Esophagus muscularis mucosa (tissue), 4 donors: ENCODE measurements around the gene HDAC3. TPM values are rescaled to one million over a fixed set of nuclear protein-coding genes. Genes with fewer than 3 reads are reported as not detected.

Experiments
- DNase-seq: peaks from one replicate; pipeline ENCODE4 v3.0.0-alpha.2; 2017; ENCODE audit errors: extremely low spot score
- H3K27ac ChIP-seq, 4 donors: fragments of 200-600 bp; sonication (generic); replicated peaks in 1 of 4; 1 replicate in 3 of 4; 2 replicates in 1 of 4; pipeline ENCODE4 v1.5.1; 2016 to 2019; ENCODE audit warnings: mild to moderate bottlenecking in 1 of 4
- H3K27me3 ChIP-seq, 4 donors: fragments of 200-600 bp; sonication (generic); one replicate each; pipeline versions ENCODE4 v1.5.1 to v1.6.0; 2016 to 2019
- H3K36me3 ChIP-seq, 4 donors: fragments of 200-600 bp; sonication (generic); one replicate each; pipeline ENCODE4 v1.5.1; 2016 to 2019
- H3K4me1 ChIP-seq, 4 donors: fragments of 200-600 bp; sonication (generic); one replicate each; pipeline ENCODE4 v1.5.1; 2016 to 2019
- H3K4me3 ChIP-seq, 4 donors: fragments of 200-600 bp; sonication (generic); 1 replicate in 2 of 4; 2 replicates in 2 of 4; pipeline ENCODE4 v1.5.1; 2016 to 2019; ENCODE audit warnings: mild to moderate bottlenecking in 4 of 4, moderate library complexity in 1 of 4
- H3K9me3 ChIP-seq, 4 donors: fragments of 200-600 bp; sonication (generic); 1 replicate in 3 of 4; 2 replicates in 1 of 4; pipeline ENCODE4 v1.5.1; 2016 to 2019
- CTCF ChIP-seq, 3 experiments: fragments of 200-600 bp in 2 of 3; fragments of 450-650 bp in 1 of 3; sonication (generic) in 2 of 3; IDR thresholded peaks; one replicate each; pipeline ENCODE4 v1.5.1; 2017 to 2019; ENCODE audit warnings: antibody characterized with exemption in 3 of 3, mild to moderate bottlenecking in 2 of 3, moderate library complexity in 1 of 3
- EP300 ChIP-seq: sonication (generic); formaldehyde crosslinking; IDR thresholded peaks from one replicate; pipeline ENCODE4 v1.6.1; 2017; ENCODE audit warnings: antibody characterized with exemption
- POLR2A ChIP-seq: fragments of 450-650 bp; IDR thresholded peaks from one replicate; pipeline ENCODE4 v1.6.1; 2017; ENCODE audit warnings: antibody characterized with exemption, moderate library complexity, mild to moderate bottlenecking, low read depth
- POLR2AphosphoS5 ChIP-seq, 2 donors: sonication (generic); formaldehyde crosslinking; IDR thresholded peaks; one replicate each; pipeline ENCODE4 v1.6.1; 2017; ENCODE audit warnings: antibody characterized with exemption in 2 of 2
- WGBS: methylation state at CpG from one replicate; pipeline ENCODE4 v1.1.5; 2018; 5-methylcytosine and 5-hydroxymethylcytosine counted together
- intact Hi-C: fragments of 100-400 bp; cut with DNase I; formaldehyde crosslinking; loops from one replicate; pipeline ENCODE4 v1.15.1; 2023
- total RNA-seq, 4 donors: library from RNA; depleted of rRNA; stranded (reverse); fragments of >200 nt; gene quantifications; one replicate each; pipeline versions ENCODE4 v1.1.0 to v1.2.1, GENCODE V29; 2016

HDAC3 gene
- total RNA-seq, 4 donors from 2014 or later = 30.3 to 54.4 (median 44.3) TPM

- Histone ChIP-seq H3K9me3 (peaks cover 0 to 3% (median 0%) of the 10 kb centered on the region in 4 donors), H3K36me3 (peaks cover 0 to 18% (median 9%) of the 10 kb centered on the region in 4 donors), H3K27me3 (peaks cover 0 to 9% (median 0%) of the 10 kb centered on the region in 4 donors), H3K4me3 (no peak overlapping the region), H3K27ac (no peak overlapping the region), H3K4me1 (peaks cover 28 to 57% (median 39%) of the 10 kb centered on the region in 4 donors)
- TF ChIP-seq EP300 = no peak
- no peak for TF ChIP-seq POLR2A
- no peak for TF ChIP-seq CTCF (IDR thresholded peaks at IDR 0.05)
- TF ChIP-seq POLR2AphosphoS5 (IDR thresholded peaks at IDR 0.05) = no peak
- WGBS = 95% methylated on average over 3 of the region's 6 CpGs
- DNase-seq = peak; percentile 57
- intact Hi-C loops = no loop called here
Observed at GRCh38 chr5:141634720-141635119, 1.9 kb downstream of the HDAC3 start.

- Histone ChIP-seq H3K9me3 (peaks cover 0 to 3% (median 0%) of the 10 kb centered on the region in 4 donors), H3K4me3 (no peak overlapping the region), H3K36me3 (peaks cover 4 to 26% (median 16%) of the 10 kb centered on the region in 4 donors), H3K27ac (no peak overlapping the region), H3K4me1 (peaks cover 28 to 57% (median 39%) of the 10 kb centered on the region in 4 donors), H3K27me3 (peaks cover 0 to 9% (median 0%) of the 10 kb centered on the region in 4 donors)
- DNase-seq = peak; percentile 21
- TF ChIP-seq POLR2A (no peak), CTCF (IDR thresholded peaks at IDR 0.05) (no peak), POLR2AphosphoS5 (IDR thresholded peaks at IDR 0.05) (no peak), EP300 (no peak)
- intact Hi-C loops = no loop called here
- whole genome bisulfite sequencing = 77% methylated on average over 5 of the region's 5 CpGs
Observed at GRCh38 chr5:141633871-141634561, 2.6 kb downstream of the HDAC3 start.

- DNase-seq = no peak
- intact Hi-C loops = no loop called here
- 82% methylated on average over 2 of the region's 2 CpGs for WGBS
- TF ChIP-seq POLR2A (no peak), EP300 (no peak), POLR2AphosphoS5 (IDR thresholded peaks at IDR 0.05) (no peak), CTCF (IDR thresholded peaks at IDR 0.05) (no peak)
- peaks cover 0 to 1% (median 0%) of the 10 kb centered on the region in 4 donors for H3K27me3 ChIP-seq
- peaks cover 16 to 39% (median 30%) of the 10 kb centered on the region in 4 donors for H3K36me3 ChIP-seq
- H3K27ac ChIP-seq = no peak overlapping the region
- H3K4me3 ChIP-seq = no peak overlapping the region
- H3K9me3 ChIP-seq = peaks cover 0 to 3% (median 0%) of the 10 kb centered on the region in 4 donors
- H3K4me1 ChIP-seq = peaks cover 21 to 50% (median 32%) of the 10 kb centered on the region in 4 donors
Observed at GRCh38 chr5:141632650-141633049, 4.0 kb downstream of the HDAC3 start.

GRCh38 chr5:141630570-141631140 is 6.0 kb downstream of the HDAC3 start:
- no peak overlapping the region for H3K4me3 ChIP-seq
- no peaks in the 10 kb centered on the region for H3K9me3 ChIP-seq
- TF ChIP-seq POLR2A = no peak
- TF ChIP-seq EP300 = no peak
- TF ChIP-seq CTCF (IDR thresholded peaks at IDR 0.05) = no peak
- TF ChIP-seq POLR2AphosphoS5 (IDR thresholded peaks at IDR 0.05) = no peak
- no peaks in the 10 kb centered on the region for H3K27me3 ChIP-seq
- DNase-seq = no peak
- WGBS = 95% methylated on average over 5 of the region's 5 CpGs
- H3K36me3 ChIP-seq = peaks cover 28 to 59% (median 47%) of the 10 kb centered on the region in 4 donors
- intact Hi-C loops = no loop called here
- peaks cover 9 to 37% (median 19%) of the 10 kb centered on the region in 4 donors for H3K4me1 ChIP-seq
- no peak overlapping the region for H3K27ac ChIP-seq
